ENCODE results near the gene DCAF8.

DCAF8 gene

GRCh38 chr1:160177231-160177630, 85.1 kb downstream of the DCAF8 start:
- no peak for DNase-seq (ENCODE audit: low read depth in 1 of 2, low spot score in 1 of 2)
- Histone ChIP-seq H3K27ac (replicated peaks) (no peak overlapping the region), H3K4me3 (replicated peaks; ENCODE audit: insufficient read depth, low read length) (no peak overlapping the region), H3K27me3 (ENCODE audit: insufficient read depth, poor library complexity, severe bottlenecking) (no peaks in the 10 kb centered on the region)
- TF ChIP-seq CTCF (IDR thresholded peaks at IDR 0.05; ENCODE audit: insufficient read depth, low read length) (no peak), SPI1 (IDR thresholded peaks at IDR 0.05; ENCODE audit: borderline replicate concordance, low read depth) (no peak), REST (IDR thresholded peaks at IDR 0.05; ENCODE audit: insufficient replicate concordance, low read depth) (no peak), GABPA (IDR thresholded peaks at IDR 0.05; ENCODE audit: low read depth) (no peak), POLR2AphosphoS5 (IDR thresholded peaks at IDR 0.05; ENCODE audit: low read depth) (no peak)

GRCh38 chr1:160171980-160172379, 90.4 kb downstream of the DCAF8 start:
- Histone ChIP-seq H3K27ac (replicated peaks) (no peak overlapping the region), H3K4me3 (replicated peaks; ENCODE audit: insufficient read depth, low read length) (no peak overlapping the region), H3K27me3 (ENCODE audit: insufficient read depth, poor library complexity, severe bottlenecking) (no peaks in the 10 kb centered on the region)
- no peak for TF ChIP-seq CTCF (IDR thresholded peaks at IDR 0.05; ENCODE audit: insufficient read depth, low read length)
- no peak for TF ChIP-seq REST (IDR thresholded peaks at IDR 0.05; ENCODE audit: insufficient replicate concordance, low read depth)
- no peak for DNase-seq (ENCODE audit: low read depth in 1 of 2, low spot score in 1 of 2)

- Histone ChIP-seq H3K27ac (replicated peaks) (no peak overlapping the region), H3K4me3 (replicated peaks; ENCODE audit: insufficient read depth, low read length) (no peak overlapping the region), H3K27me3 (ENCODE audit: insufficient read depth, poor library complexity, severe bottlenecking) (no peaks in the 10 kb centered on the region)
- no peak for DNase-seq (ENCODE audit: low read depth in 1 of 2, low spot score in 1 of 2)
- TF ChIP-seq CTCF (IDR thresholded peaks at IDR 0.05; ENCODE audit: insufficient read depth, low read length) = no peak
- no peak for TF ChIP-seq POLR2AphosphoS5 (IDR thresholded peaks at IDR 0.05; ENCODE audit: low read depth)
- TF ChIP-seq REST (IDR thresholded peaks at IDR 0.05; ENCODE audit: insufficient replicate concordance, low read depth) = no peak
- TF ChIP-seq GABPA (IDR thresholded peaks at IDR 0.05; ENCODE audit: low read depth) = no peak
- TF ChIP-seq SPI1 (IDR thresholded peaks at IDR 0.05; ENCODE audit: borderline replicate concordance, low read depth) = no peak
Measured at GRCh38 chr1:160171354-160171753, 91.0 kb downstream of the DCAF8 start.

Data from HL-60 (cell line).